ENCODE measurements around the gene CACNA1D. TPM values are rescaled to one million over a fixed set of nuclear protein-coding genes. Genes with fewer than 3 reads are reported as not detected.

CACNA1D gene
- total and polyA plus RNA-seq, 7 experiments from 2014 or later, result 0.61 to 2.0 (median 0.70) TPM; not detected in 4

- no peak overlapping the region for H3K27ac Mint-ChIP-seq
- Histone ChIP-seq H3K4me1 (ENCODE audit: control insufficient read depth in 2 of 2, insufficient read depth in 2 of 2, low read length in 2 of 2) (no peaks in the 10 kb centered on the region), H3K27me3 (ENCODE audit: control insufficient read depth in 2 of 2, insufficient read depth in 2 of 2, low read length in 2 of 2) (no peaks in the 10 kb centered on the region), H3K9me3 (ENCODE audit: control insufficient read depth in 2 of 3, low read length in 3 of 3) (no peaks in the 10 kb centered on the region), H3K4me3 (ENCODE audit: low read length) (no peak overlapping the region), H3K36me3 (ENCODE audit: control insufficient read depth in 2 of 3, insufficient read depth in 3 of 3, low read length in 3 of 3) (no peaks in the 10 kb centered on the region), H3K27ac (ENCODE audit: low read depth, low read length) (no peak overlapping the region)
- H3K4me3 Mint-ChIP-seq, result no peak overlapping the region
- DNase-seq (no peak), ATAC-seq (no peak)
- H3K36me3 Mint-ChIP-seq, result no peaks in the 10 kb centered on the region
- H3K27me3 Mint-ChIP-seq, result peaks cover 0 to 4% (median 0%) of the 10 kb centered on the region in 5 donors
- ChIA-PET CTCF (no interaction called here), POLR2A (no interaction called here)
- intact Hi-C loops (cut with micrococcal nuclease), result no loop called here
- H3K4me1 Mint-ChIP-seq, result peaks cover 0 to 1% (median 0%) of the 10 kb centered on the region in 7 donors
- H3K9me3 Mint-ChIP-seq, result peaks cover 0 to 2% (median 0%) of the 10 kb centered on the region in 11 donors
Measured at GRCh38 chr3:53590606-53591005, 96.2 kb downstream of the CACNA1D start.

- Histone ChIP-seq H3K36me3 (ENCODE audit: control insufficient read depth in 2 of 3, insufficient read depth in 3 of 3, low read length in 3 of 3) (no peaks in the 10 kb centered on the region), H3K27me3 (ENCODE audit: control insufficient read depth in 2 of 2, insufficient read depth in 2 of 2, low read length in 2 of 2) (no peaks in the 10 kb centered on the region), H3K4me3 (ENCODE audit: low read length) (no peak overlapping the region), H3K9me3 (ENCODE audit: control insufficient read depth in 2 of 3, low read length in 3 of 3) (no peaks in the 10 kb centered on the region), H3K4me1 (ENCODE audit: control insufficient read depth in 2 of 2, insufficient read depth in 2 of 2, low read length in 2 of 2) (no peaks in the 10 kb centered on the region), H3K27ac (ENCODE audit: low read depth, low read length) (no peak overlapping the region)
- intact Hi-C loops (cut with micrococcal nuclease), result no loop called here
- ATAC-seq (no peak), DNase-seq (no peak)
- no peaks in the 10 kb centered on the region for H3K36me3 Mint-ChIP-seq
- POLR2A ChIA-PET, result no interaction called here
- H3K4me3 Mint-ChIP-seq, result no peak overlapping the region
- peaks cover 0 to 4% (median 0%) of the 10 kb centered on the region in 5 donors for H3K27me3 Mint-ChIP-seq
- CTCF ChIA-PET, result no interaction called here
- peaks cover 0 to 1% (median 0%) of the 10 kb centered on the region in 7 donors for H3K4me1 Mint-ChIP-seq
- peaks cover 0 to 2% (median 0%) of the 10 kb centered on the region in 11 donors for H3K9me3 Mint-ChIP-seq
- no peak overlapping the region for H3K27ac Mint-ChIP-seq
Measured at GRCh38 chr3:53591646-53592045, 97.2 kb downstream of the CACNA1D start.

GRCh38 chr3:53592862-53593261 is 98.5 kb downstream of the CACNA1D start:
- H3K27me3 Mint-ChIP-seq, result peaks cover 0 to 4% (median 0%) of the 10 kb centered on the region in 5 donors
- ATAC-seq (no peak), DNase-seq (no peak)
- H3K27ac ChIP-seq (ENCODE audit: low read depth, low read length), result no peak overlapping the region
- H3K27me3 ChIP-seq (ENCODE audit: control insufficient read depth in 2 of 2, insufficient read depth in 2 of 2, low read length in 2 of 2), result no peaks in the 10 kb centered on the region
- no peak overlapping the region for H3K27ac Mint-ChIP-seq
- intact Hi-C loops (cut with micrococcal nuclease), result no loop called here
- no peak overlapping the region for H3K4me3 ChIP-seq (ENCODE audit: low read length)
- ChIA-PET CTCF (no interaction called here), POLR2A (no interaction called here)
- no peaks in the 10 kb centered on the region for H3K36me3 ChIP-seq (ENCODE audit: control insufficient read depth in 2 of 3, insufficient read depth in 3 of 3, low read length in 3 of 3)
- peaks cover 0 to 2% (median 0%) of the 10 kb centered on the region in 11 donors for H3K9me3 Mint-ChIP-seq
- no peak overlapping the region for H3K4me3 Mint-ChIP-seq
- no peaks in the 10 kb centered on the region for H3K36me3 Mint-ChIP-seq
- no peaks in the 10 kb centered on the region for H3K4me1 ChIP-seq (ENCODE audit: control insufficient read depth in 2 of 2, insufficient read depth in 2 of 2, low read length in 2 of 2)
- H3K4me1 Mint-ChIP-seq, result peaks cover 0 to 12% (median 7%) of the 10 kb centered on the region in 7 donors
- H3K9me3 ChIP-seq (ENCODE audit: control insufficient read depth in 2 of 3, low read length in 3 of 3), result no peaks in the 10 kb centered on the region

GRCh38 chr3:53593611-53594010 is 99.2 kb downstream of the CACNA1D start:
- ATAC-seq (no peak), DNase-seq (no peak)
- H3K4me3 Mint-ChIP-seq, result no peak overlapping the region
- peaks cover 0 to 2% (median 0%) of the 10 kb centered on the region in 11 donors for H3K9me3 Mint-ChIP-seq
- H3K27me3 Mint-ChIP-seq, result peaks cover 0 to 4% (median 0%) of the 10 kb centered on the region in 5 donors
- H3K4me1 ChIP-seq (ENCODE audit: control insufficient read depth in 2 of 2, insufficient read depth in 2 of 2, low read length in 2 of 2), result no peaks in the 10 kb centered on the region
- no peaks in the 10 kb centered on the region for H3K36me3 Mint-ChIP-seq
- no peak overlapping the region for H3K27ac ChIP-seq (ENCODE audit: low read depth, low read length)
- no peak overlapping the region for H3K27ac Mint-ChIP-seq
- no peaks in the 10 kb centered on the region for H3K27me3 ChIP-seq (ENCODE audit: control insufficient read depth in 2 of 2, insufficient read depth in 2 of 2, low read length in 2 of 2)
- intact Hi-C loops (cut with micrococcal nuclease), result no loop called here
- POLR2A ChIA-PET, result no interaction called here
- H3K36me3 ChIP-seq (ENCODE audit: control insufficient read depth in 2 of 3, insufficient read depth in 3 of 3, low read length in 3 of 3), result no peaks in the 10 kb centered on the region
- no peak overlapping the region for H3K4me3 ChIP-seq (ENCODE audit: low read length)
- H3K9me3 ChIP-seq (ENCODE audit: control insufficient read depth in 2 of 3, low read length in 3 of 3), result no peaks in the 10 kb centered on the region
- H3K4me1 Mint-ChIP-seq, result peaks cover 0 to 13% (median 7%) of the 10 kb centered on the region in 7 donors
- CTCF ChIA-PET, result no interaction called here

GRCh38 chr3:53594276-53594675 is 99.9 kb downstream of the CACNA1D start:
- Mint-ChIP-seq H3K4me3 (no peak overlapping the region), H3K36me3 (no peaks in the 10 kb centered on the region), H3K27me3 (peaks cover 0 to 4% (median 0%) of the 10 kb centered on the region in 5 donors), H3K4me1 (peaks cover 0 to 13% (median 7%) of the 10 kb centered on the region in 7 donors), H3K9me3 (peaks cover 0 to 2% (median 0%) of the 10 kb centered on the region in 11 donors), H3K27ac (no peak overlapping the region)
- Histone ChIP-seq H3K27ac (ENCODE audit: low read depth, low read length) (no peak overlapping the region), H3K4me1 (ENCODE audit: control insufficient read depth in 2 of 2, insufficient read depth in 2 of 2, low read length in 2 of 2) (no peaks in the 10 kb centered on the region), H3K9me3 (ENCODE audit: control insufficient read depth in 2 of 3, low read length in 3 of 3) (no peaks in the 10 kb centered on the region), H3K4me3 (ENCODE audit: low read length) (no peak overlapping the region), H3K36me3 (ENCODE audit: control insufficient read depth in 2 of 3, insufficient read depth in 3 of 3, low read length in 3 of 3) (no peaks in the 10 kb centered on the region), H3K27me3 (ENCODE audit: control insufficient read depth in 2 of 2, insufficient read depth in 2 of 2, low read length in 2 of 2) (no peaks in the 10 kb centered on the region)
- intact Hi-C loops (cut with micrococcal nuclease), result no loop called here
- ChIA-PET CTCF (no interaction called here), POLR2A (no interaction called here)
- ATAC-seq (no peak), DNase-seq (no peak)

GRCh38 chr3:53595660-53596059 is 101.2 kb downstream of the CACNA1D start:
- Histone ChIP-seq H3K36me3 (ENCODE audit: control insufficient read depth in 2 of 3, insufficient read depth in 3 of 3, low read length in 3 of 3) (no peaks in the 10 kb centered on the region), H3K27me3 (ENCODE audit: control insufficient read depth in 2 of 2, insufficient read depth in 2 of 2, low read length in 2 of 2) (no peaks in the 10 kb centered on the region), H3K27ac (ENCODE audit: low read depth, low read length) (no peak overlapping the region), H3K4me1 (ENCODE audit: control insufficient read depth in 2 of 2, insufficient read depth in 2 of 2, low read length in 2 of 2) (no peaks in the 10 kb centered on the region), H3K9me3 (ENCODE audit: control insufficient read depth in 2 of 3, low read length in 3 of 3) (no peaks in the 10 kb centered on the region), H3K4me3 (ENCODE audit: low read length) (no peak overlapping the region)
- H3K27ac Mint-ChIP-seq, result no peak overlapping the region
- H3K27me3 Mint-ChIP-seq, result peaks cover 0 to 4% (median 0%) of the 10 kb centered on the region in 5 donors
- no peak for DNase-seq
- intact Hi-C loops (cut with micrococcal nuclease), result no loop called here
- no peak for ATAC-seq
- CTCF ChIA-PET, result no interaction called here
- H3K4me1 Mint-ChIP-seq, result peaks cover 0 to 13% (median 7%) of the 10 kb centered on the region in 7 donors
- H3K36me3 Mint-ChIP-seq, result no peaks in the 10 kb centered on the region
- H3K4me3 Mint-ChIP-seq, result no peak overlapping the region
- peaks cover 0 to 2% (median 0%) of the 10 kb centered on the region in 11 donors for H3K9me3 Mint-ChIP-seq
- POLR2A ChIA-PET, result no interaction called here

GRCh38 chr3:53597136-53597915 is 102.9 kb downstream of the CACNA1D start:
- Histone ChIP-seq H3K27me3 (ENCODE audit: control insufficient read depth in 2 of 2, insufficient read depth in 2 of 2, low read length in 2 of 2) (no peaks in the 10 kb centered on the region), H3K4me1 (ENCODE audit: control insufficient read depth in 2 of 2, insufficient read depth in 2 of 2, low read length in 2 of 2) (no peaks in the 10 kb centered on the region), H3K4me3 (ENCODE audit: low read length) (no peak overlapping the region), H3K27ac (ENCODE audit: low read depth, low read length) (no peak overlapping the region), H3K36me3 (ENCODE audit: control insufficient read depth in 2 of 3, insufficient read depth in 3 of 3, low read length in 3 of 3) (no peaks in the 10 kb centered on the region), H3K9me3 (ENCODE audit: control insufficient read depth in 2 of 3, low read length in 3 of 3) (no peaks in the 10 kb centered on the region)
- H3K27ac Mint-ChIP-seq, result peak overlapping the region in 2 of 9 donors; percentile 14 to 44
- peaks cover 0 to 3% (median 0%) of the 10 kb centered on the region in 5 donors for H3K27me3 Mint-ChIP-seq
- POLR2A ChIA-PET, result no interaction called here
- peaks cover 0 to 1% (median 0%) of the 10 kb centered on the region in 11 donors for H3K9me3 Mint-ChIP-seq
- DNase-seq (peak in 2 of 9 donors; percentile 1 to 3), ATAC-seq (no peak)
- intact Hi-C loops (cut with micrococcal nuclease), result no loop called here
- no peak overlapping the region for H3K4me3 Mint-ChIP-seq
- H3K4me1 Mint-ChIP-seq, result peaks cover 0 to 13% (median 7%) of the 10 kb centered on the region in 7 donors
- CTCF ChIA-PET, result no interaction called here
- H3K36me3 Mint-ChIP-seq, result no peaks in the 10 kb centered on the region

All from naive thymus-derived CD4-positive, alpha-beta T cell (primary cell).